Naive thymus-derived CD4-positive, alpha-beta T cell (primary cell): ENCODE data around the gene ANKH. TPM values are rescaled to one million over a fixed set of nuclear protein-coding genes. Genes with fewer than 3 reads are reported as not detected.
"Not testable (repeated sequence)": the region's sequence is repeated elsewhere in the genome, so short reads cannot be mapped to it uniquely, and the experiment has no call there.

ENCODE experiments used
- ATAC-seq: fragments of 150-1000 bp; cut with Tn5 transposase; 2 replicates; pipeline ENCODE4 v1.10.0; 2021; ENCODE audit warnings: mild to moderate bottlenecking, moderate library complexity
- CTCF ChIA-PET: fragments of 350-600 bp; sonication (Branson Sonifier 250); formaldehyde crosslinking; loops from one replicate; lab custom pipeline; 2021; ENCODE audit warnings: antibody characterized with exemption; lab: Charles Lee
- POLR2A ChIA-PET: fragments of 350-600 bp; sonication (Branson Sonifier 250); formaldehyde crosslinking; loops from one replicate; lab custom pipeline; 2021; ENCODE audit warnings: antibody characterized with exemption, inconsistent platforms; lab: Charles Lee
- DNase-seq, 9 donors: peaks; one replicate each; pipeline versions ENCODE4 v3.0.0 to v3.0.0-alpha.2; 2020 to 2022; ENCODE audit warnings: mixed read lengths in 1 of 9
- H3K27ac ChIP-seq: one replicate; pipeline ENCODE4 v1.7.0; 2013; ENCODE audit warnings: mild to moderate bottlenecking, low read depth, low read length, moderate library complexity
- H3K27me3 ChIP-seq, 2 donors: one replicate each; pipeline ENCODE4 v1.7.0; 2013; ENCODE audit warnings: low read length in 2 of 2, mild to moderate bottlenecking in 2 of 2, moderate library complexity in 2 of 2; ENCODE audit not compliant: control insufficient read depth in 2 of 2, insufficient read depth in 2 of 2
- H3K36me3 ChIP-seq, 3 experiments: 1 replicate in 2 of 3; 2 replicates in 1 of 3; pipeline ENCODE4 v1.7.0; 2013; ENCODE audit warnings: low read length in 3 of 3, mild to moderate bottlenecking in 3 of 3, moderate library complexity in 1 of 3; ENCODE audit not compliant: insufficient read depth in 3 of 3, control insufficient read depth in 2 of 3
- H3K4me1 ChIP-seq, 2 donors: one replicate each; pipeline ENCODE4 v1.7.0; 2013; ENCODE audit warnings: low read length in 2 of 2, mild to moderate bottlenecking in 2 of 2, moderate library complexity in 1 of 2; ENCODE audit not compliant: control insufficient read depth in 2 of 2, insufficient read depth in 2 of 2
- H3K4me3 ChIP-seq: 2 replicates; pipeline ENCODE4 v1.7.0; 2013; ENCODE audit warnings: mild to moderate bottlenecking, low read length
- H3K9me3 ChIP-seq, 3 experiments: 1 replicate in 2 of 3; 2 replicates in 1 of 3; pipeline ENCODE4 v1.7.0; 2013; ENCODE audit warnings: low read length in 3 of 3; ENCODE audit not compliant: control insufficient read depth in 2 of 3
- H3K27ac Mint-ChIP-seq, 9 donors: one replicate each; pipeline ENCODE4 v1.8.0; 2020 to 2022; ENCODE audit warnings: mixed read lengths in 9 of 9, mild to moderate bottlenecking in 8 of 9, moderate library complexity in 5 of 9, inconsistent platforms in 2 of 9
- H3K27me3 Mint-ChIP-seq, 5 donors: one replicate each; pipeline ENCODE4 v1.8.0; 2021 to 2022; ENCODE audit warnings: mixed read lengths in 5 of 5, mild to moderate bottlenecking in 1 of 5
- H3K36me3 Mint-ChIP-seq, 5 donors: one replicate each; pipeline ENCODE4 v1.8.0; 2020 to 2022; ENCODE audit warnings: mixed read lengths in 5 of 5, mild to moderate bottlenecking in 3 of 5, inconsistent platforms in 1 of 5
- H3K4me1 Mint-ChIP-seq, 7 donors: one replicate each; pipeline ENCODE4 v1.8.0; 2020 to 2022; ENCODE audit warnings: mixed read lengths in 7 of 7, mild to moderate bottlenecking in 3 of 7, inconsistent platforms in 1 of 7
- H3K4me3 Mint-ChIP-seq, 10 donors: one replicate each; pipeline ENCODE4 v1.8.0; 2020 to 2022; ENCODE audit warnings: mild to moderate bottlenecking in 10 of 10, mixed read lengths in 10 of 10, moderate library complexity in 6 of 10, inconsistent platforms in 2 of 10
- H3K9me3 Mint-ChIP-seq, 11 donors: one replicate each; pipeline ENCODE4 v1.8.0; 2020 to 2022; ENCODE audit warnings: mixed read lengths in 11 of 11, mild to moderate bottlenecking in 4 of 11, inconsistent platforms in 1 of 11, moderate library complexity in 1 of 11
- intact Hi-C, 2 donors: fragments of 100-400 bp; cut with micrococcal nuclease; formaldehyde crosslinking; loops; one replicate each; pipeline ENCODE4 v1.15.1; 2023
- polyA plus RNA-seq, 2 donors: library from polyadenylated mRNA; unstranded; fragments of 300-500 nt; fragmentation: Illumina TruSeq; gene quantifications; one replicate each; pipeline ENCODE4 v1.2.3, GENCODE V29; 2021
- total RNA-seq, 6 experiments: library from RNA in 5 of 6; stranded (reverse) in 5 of 6; gene quantifications; 1 replicate in 5 of 6; 2 replicates in 1 of 6; pipeline ENCODE4 v1.2.3 and lab custom pipeline; 2021 to 2026

ANKH gene
- 100 to 1,000 TPM in 3 of 5 experiments, 10 to 100 TPM in 2; 40.6 to 190 (median 113) TPM for total RNA-seq
- polyA plus RNA-seq = 10 to 100 TPM; 35.9 to 45.5 TPM
- total RNA-seq (lab: John Stamatoyannopoulos, UW) = 93.8 reads per million, percentile 83 among the genes with 10 or more reads in this experiment

DNA sequence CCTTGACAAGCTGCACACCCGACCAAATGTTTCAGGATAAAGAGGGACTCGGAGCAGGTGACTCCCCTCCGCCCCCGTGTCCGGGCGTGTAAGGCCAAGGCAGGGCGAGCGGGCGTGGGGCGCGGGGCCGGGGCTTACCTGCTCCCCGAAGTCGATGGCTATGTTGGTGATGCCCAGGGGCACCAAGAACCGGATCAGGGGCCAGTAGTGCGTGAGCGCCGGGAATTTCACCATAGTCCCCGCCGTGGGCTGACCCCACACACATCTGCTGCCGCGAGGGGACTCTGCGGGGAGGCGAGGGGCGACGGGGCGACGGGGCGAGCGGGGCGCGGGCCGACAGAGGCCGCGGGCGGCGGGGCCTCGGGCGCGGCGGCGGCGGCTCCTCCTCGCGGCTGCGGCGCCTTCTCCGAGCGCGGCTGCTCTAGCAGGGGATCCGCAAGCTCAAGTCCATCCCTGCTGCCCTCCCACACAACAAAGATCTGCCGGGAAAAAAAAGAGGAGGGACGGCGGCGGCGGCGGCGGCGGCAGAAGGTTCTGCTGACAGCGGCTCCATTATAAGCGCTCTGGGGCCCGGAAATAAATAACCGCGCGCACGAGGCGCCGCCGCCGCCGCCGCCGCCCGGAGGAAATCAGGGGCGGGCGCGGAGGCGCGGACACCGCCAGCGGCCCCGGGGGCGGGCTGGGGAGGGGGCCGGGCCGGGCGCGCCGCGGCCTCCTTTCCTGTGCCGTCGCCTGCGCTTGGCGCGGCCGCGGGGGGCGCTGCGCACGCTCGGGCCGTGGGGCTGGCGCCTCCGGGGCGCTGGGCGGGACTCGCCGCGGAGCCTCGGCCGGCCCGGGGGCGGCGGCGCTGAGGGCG lies at the start of gene ANKH:
TSS of gene ANKH (minus strand) at position 565 of the 856 bp plus-strand sequence. CDS start at position 234, 331 bp downstream.
- Histone ChIP-seq H3K36me3 (no peaks in the 10 kb centered on the region), H3K4me1 (peaks cover 6 to 12% of the 10 kb centered on the region in 2 donors), H3K27ac (peak within 1 kb of the TSS; percentile 87), H3K4me3 (peak within 1 kb of the TSS; percentile 69), H3K9me3 (no peaks in the 10 kb centered on the region), H3K27me3 (no peaks in the 10 kb centered on the region)
- Mint-ChIP-seq H3K36me3 (peaks cover 0 to 5% (median 0%) of the 10 kb centered on the region in 5 donors), H3K4me3 (peak within 1 kb of the TSS; percentile 84 to 100 (median 96)), H3K9me3 (peaks cover 0 to 3% (median 0%) of the 10 kb centered on the region in 11 donors), H3K27ac (peak within 1 kb of the TSS; percentile 86 to 98 (median 95)), H3K27me3 (peaks cover 0 to 18% (median 0%) of the 10 kb centered on the region in 5 donors), H3K4me1 (peaks cover 19 to 54% (median 39%) of the 10 kb centered on the region in 7 donors)
- ATAC-seq (peak; percentile 95), DNase-seq (peak; percentile 74 to 90 (median 85))
- intact Hi-C loops = loop anchor here (1.0 to 10.0 kb wide), 18 partner anchors 56 to 1745 kb away; partner anchors contain the start of genes OTULIN (in 2 of the 2), OTULINL (in 2 of the 2), TRIO (in 2 of the 2) and ZNF622 (in 2 of the 2)
- ChIA-PET CTCF (interaction anchor here (0.7 to 2.3 kb wide), 7 partner anchors 14 to 186 kb away, joined by 3 to 9 read pairs (median 6); no protein-coding TSS in a partner anchor), POLR2A (interaction anchor here (0.5 to 5.7 kb wide), 8 partner anchors 9 to 1768 kb away, joined by 3 to 64 read pairs (median 6); partner anchors contain the start of gene OTULIN)

DNA sequence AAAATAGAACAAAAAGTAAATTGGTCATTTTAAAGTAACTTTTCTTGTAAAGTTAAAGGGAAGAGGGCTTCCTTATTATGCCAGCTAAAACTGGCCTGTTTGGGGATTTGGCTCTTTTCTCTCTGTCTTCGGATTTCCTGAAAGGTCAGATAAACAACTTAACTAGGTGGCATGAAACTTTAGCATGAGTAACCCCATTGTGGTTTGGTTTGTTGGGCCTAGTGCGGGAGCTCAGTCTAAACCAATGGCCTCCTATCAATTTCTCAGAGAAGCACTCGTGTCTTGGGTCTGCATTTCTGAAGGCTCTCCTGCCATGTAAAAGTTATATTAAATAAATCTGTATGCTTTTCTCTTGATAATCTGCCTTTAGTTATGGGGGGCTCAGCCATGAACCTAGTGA lies 48.5 kb upstream of the ANKH start:
- H3K4me3 ChIP-seq = no peak overlapping the region
- POLR2A ChIA-PET = no interaction called here
- H3K4me3 Mint-ChIP-seq = no peak overlapping the region
- intact Hi-C loops = no loop called here
- CTCF ChIA-PET = no interaction called here
- H3K27me3 ChIP-seq = no peaks in the 10 kb centered on the region
- H3K9me3 Mint-ChIP-seq = peaks cover 0 to 4% (median 0%) of the 10 kb centered on the region in 11 donors
- no peak for ATAC-seq
- H3K27ac Mint-ChIP-seq = no peak overlapping the region
- no peaks in the 10 kb centered on the region for H3K27me3 Mint-ChIP-seq
- no peaks in the 10 kb centered on the region for H3K9me3 ChIP-seq
- no peaks in the 10 kb centered on the region for H3K36me3 Mint-ChIP-seq
- H3K4me1 Mint-ChIP-seq = peaks cover 5 to 26% (median 8%) of the 10 kb centered on the region in 7 donors
- peaks cover 0 to 4% of the 10 kb centered on the region in 2 donors for H3K4me1 ChIP-seq
- H3K27ac ChIP-seq = no peak overlapping the region
- no peaks in the 10 kb centered on the region for H3K36me3 ChIP-seq
- no peak for DNase-seq

DNA sequence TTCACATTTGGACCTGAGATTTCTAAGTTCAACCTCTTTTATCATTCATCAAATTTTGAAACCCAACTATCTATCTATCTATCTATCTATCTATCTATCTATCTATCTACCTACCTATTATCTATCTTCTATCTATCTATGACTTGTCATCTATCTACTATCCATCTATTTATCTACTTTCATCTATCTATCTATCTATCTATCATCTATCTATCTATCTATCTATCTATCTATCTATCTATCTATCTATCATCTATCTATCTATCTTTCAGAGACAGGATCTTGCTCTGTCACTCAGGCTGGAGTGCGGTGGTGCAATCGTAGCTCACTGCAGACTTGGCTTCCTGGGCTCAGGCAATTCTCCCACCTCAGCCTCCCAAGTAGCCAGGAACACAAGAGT lies 47.5 kb upstream of the ANKH start:
- H3K9me3 Mint-ChIP-seq, intact Hi-C loops: not testable (repeated sequence)
- POLR2A ChIA-PET = interaction anchor here (0.6 kb wide), 1 partner anchor 172 kb away, joined by 3 read pairs; no protein-coding TSS in a partner anchor

DNA sequence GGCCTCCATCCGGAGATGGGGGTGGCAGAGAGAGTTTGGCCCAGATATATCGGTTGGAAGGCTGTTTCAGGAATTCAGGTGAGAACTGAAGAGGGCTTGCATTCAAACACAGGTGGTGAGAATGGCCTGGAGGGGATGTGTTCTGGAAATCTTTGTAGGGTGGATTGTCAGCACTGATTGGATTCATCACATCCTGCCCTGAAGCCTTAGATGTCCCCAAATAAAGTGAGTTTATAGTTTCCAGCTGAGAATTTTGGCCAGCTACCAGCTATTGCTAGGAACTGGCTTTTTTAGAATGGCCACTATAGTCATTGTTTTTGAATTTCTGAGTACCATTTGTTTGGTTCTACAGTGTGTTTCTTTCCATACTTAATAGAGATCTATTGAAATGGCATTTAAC lies 46.1 kb upstream of the ANKH start:
- Histone ChIP-seq H3K4me1 (no peaks in the 10 kb centered on the region), H3K27me3 (no peaks in the 10 kb centered on the region), H3K9me3 (no peaks in the 10 kb centered on the region), H3K27ac (no peak overlapping the region), H3K4me3 (no peak overlapping the region), H3K36me3 (no peaks in the 10 kb centered on the region)
- CTCF ChIA-PET = no interaction called here
- POLR2A ChIA-PET = no interaction called here
- DNase-seq (no peak), ATAC-seq (no peak)
- no peaks in the 10 kb centered on the region for H3K36me3 Mint-ChIP-seq
- H3K9me3 Mint-ChIP-seq = peaks cover 0 to 6% (median 0%) of the 10 kb centered on the region in 11 donors
- peaks cover 0 to 21% (median 0%) of the 10 kb centered on the region in 7 donors for H3K4me1 Mint-ChIP-seq
- no peak overlapping the region for H3K4me3 Mint-ChIP-seq
- H3K27ac Mint-ChIP-seq = no peak overlapping the region
- intact Hi-C loops = no loop called here
- no peaks in the 10 kb centered on the region for H3K27me3 Mint-ChIP-seq

More for the DNA sequence above, 47.5 kb upstream of the ANKH start:
- H3K27ac ChIP-seq, H3K36me3 ChIP-seq, H3K4me3 Mint-ChIP-seq, H3K27me3 ChIP-seq, H3K27me3 Mint-ChIP-seq, H3K27ac Mint-ChIP-seq, H3K4me1 ChIP-seq, ATAC-seq, CTCF ChIA-PET, H3K36me3 Mint-ChIP-seq, H3K9me3 ChIP-seq, DNase-seq, H3K4me3 ChIP-seq: not testable (repeated sequence)
- peaks cover 0 to 21% (median 2%) of the 10 kb centered on the region in 7 donors for H3K4me1 Mint-ChIP-seq

DNA sequence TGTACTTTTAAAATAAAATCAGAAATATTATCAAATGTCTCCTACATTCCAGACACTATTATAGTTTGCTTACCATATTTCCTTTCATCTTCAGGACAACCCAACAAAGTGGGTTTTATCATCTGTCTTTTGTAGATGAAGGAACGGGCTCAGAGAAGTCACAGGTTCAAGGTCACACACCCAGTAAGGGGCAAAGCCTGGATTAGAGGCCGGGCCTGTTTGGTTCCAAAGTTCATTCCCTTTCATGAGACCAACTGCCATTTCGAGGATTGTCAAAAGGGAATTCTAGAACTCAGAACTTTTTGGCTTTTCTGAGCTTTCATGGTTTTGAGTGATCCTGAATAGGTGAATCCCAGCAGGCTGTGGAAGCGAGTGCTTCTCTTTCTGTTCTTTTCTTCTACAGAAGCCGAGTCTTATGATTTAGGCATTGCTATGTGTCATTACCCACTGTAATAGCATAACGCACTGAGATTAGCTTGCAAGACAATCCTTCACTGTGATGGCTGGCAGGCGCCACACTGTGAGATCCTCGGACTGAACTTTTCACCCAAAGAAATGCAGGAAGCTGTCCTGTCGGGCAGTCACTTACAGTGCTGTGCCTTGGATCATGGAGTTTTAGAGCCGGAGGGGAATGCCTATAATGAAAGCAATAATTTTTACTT lies 43.8 kb upstream of the ANKH start:
- ATAC-seq = no peak
- H3K27me3 ChIP-seq = no peaks in the 10 kb centered on the region
- Mint-ChIP-seq H3K36me3 (no peaks in the 10 kb centered on the region), H3K27me3 (peaks cover 0 to 3% (median 0%) of the 10 kb centered on the region in 5 donors), H3K4me3 (no peak overlapping the region), H3K4me1 (peaks cover 0 to 10% (median 0%) of the 10 kb centered on the region in 7 donors), H3K27ac (no peak overlapping the region), H3K9me3 (peaks cover 0 to 6% (median 0%) of the 10 kb centered on the region in 11 donors)
- H3K27ac ChIP-seq = no peak overlapping the region
- no peak for DNase-seq
- no peaks in the 10 kb centered on the region for H3K4me1 ChIP-seq
- H3K9me3 ChIP-seq = no peaks in the 10 kb centered on the region
- no peak overlapping the region for H3K4me3 ChIP-seq
- intact Hi-C loops = no loop called here
- H3K36me3 ChIP-seq = no peaks in the 10 kb centered on the region
- ChIA-PET POLR2A (no interaction called here), CTCF (no interaction called here)

DNA sequence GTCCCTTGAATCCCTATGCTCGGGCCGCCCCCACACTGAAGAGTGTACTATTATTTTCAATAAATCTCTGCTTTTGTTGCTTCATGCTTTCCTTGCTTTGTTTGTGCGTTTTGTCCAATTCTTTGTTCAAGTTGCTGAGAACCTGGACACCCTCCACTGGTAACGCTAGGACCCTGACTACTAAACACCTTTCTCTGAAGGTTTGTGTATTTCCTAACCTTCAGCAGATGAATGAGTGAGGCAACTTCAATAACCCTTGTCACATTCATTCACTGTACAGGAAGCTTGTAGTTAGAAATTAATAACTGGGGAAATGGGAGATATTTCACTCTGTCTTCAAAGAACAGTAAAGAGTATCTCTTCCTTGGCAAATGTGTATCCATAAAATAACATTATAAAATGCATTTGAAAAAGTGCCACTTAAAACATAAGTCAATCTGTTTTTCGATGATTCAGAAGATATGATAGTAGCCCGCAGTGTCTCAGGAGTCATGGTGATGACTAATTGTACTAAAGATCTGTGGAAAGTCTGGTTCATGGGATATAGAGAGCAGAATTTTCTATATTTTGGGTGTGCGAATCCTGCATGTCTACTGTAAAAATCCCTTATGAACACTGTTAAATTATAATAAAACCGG lies 43.2 kb upstream of the ANKH start:
- Mint-ChIP-seq H3K4me3 (no peak overlapping the region), H3K36me3 (no peaks in the 10 kb centered on the region), H3K4me1 (peaks cover 0 to 4% (median 0%) of the 10 kb centered on the region in 7 donors), H3K27ac (no peak overlapping the region), H3K27me3 (peaks cover 0 to 3% (median 0%) of the 10 kb centered on the region in 5 donors), H3K9me3 (peaks cover 0 to 6% (median 0%) of the 10 kb centered on the region in 11 donors)
- Histone ChIP-seq H3K4me1 (no peaks in the 10 kb centered on the region), H3K27me3 (no peaks in the 10 kb centered on the region), H3K36me3 (no peaks in the 10 kb centered on the region), H3K4me3 (no peak overlapping the region), H3K9me3 (no peaks in the 10 kb centered on the region), H3K27ac (no peak overlapping the region)
- CTCF ChIA-PET = no interaction called here
- intact Hi-C loops = no loop called here
- POLR2A ChIA-PET = no interaction called here
- ATAC-seq = no peak
- no peak for DNase-seq
